Measurements from ENCODE around the gene SETDB2. TPM values are rescaled to one million over a fixed set of nuclear protein-coding genes. Genes with fewer than 3 reads are reported as not detected.
A peak's percentile ranks its signal among the peaks of the same experiment; 100 is the strongest.

The SETDB2 gene
- total RNA-seq, 2 experiments from 2014 or later = 15.6 to 18.7 TPM

DNA sequence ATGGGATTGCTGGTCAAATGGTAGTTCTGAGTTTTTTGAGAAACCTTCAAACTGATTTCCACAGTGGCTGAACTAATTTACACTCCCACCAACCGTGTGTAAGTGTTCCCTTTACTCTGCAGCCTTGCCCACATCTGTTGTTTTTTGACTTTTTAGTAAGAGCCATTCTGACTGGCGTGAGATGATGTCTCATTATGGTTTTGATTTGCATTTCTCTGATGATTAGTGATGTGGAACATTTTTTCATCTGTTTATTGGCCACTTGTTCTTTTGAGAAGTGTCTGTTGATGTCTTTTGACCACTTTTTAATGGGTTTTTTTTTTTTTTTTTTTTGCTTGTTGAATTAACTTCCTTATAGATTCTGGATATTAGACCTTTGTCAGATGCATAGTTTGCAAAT lies 4.5 kb upstream of the SETDB2 start:
- Mint-ChIP-seq H3K4me3 (no peak overlapping the region), H3K27ac (no peak overlapping the region), H3K9me3 (no peaks in the 10 kb centered on the region), H3K27me3 (no peaks in the 10 kb centered on the region), H3K4me1 (peaks cover 22% of the 10 kb centered on the region), H3K36me3 (ENCODE audit: low read depth) (peaks cover 2% of the 10 kb centered on the region)
- ChIA-PET POLR2A (no interaction called here), CTCF (no interaction called here)
- DNase-seq = no peak

DNA sequence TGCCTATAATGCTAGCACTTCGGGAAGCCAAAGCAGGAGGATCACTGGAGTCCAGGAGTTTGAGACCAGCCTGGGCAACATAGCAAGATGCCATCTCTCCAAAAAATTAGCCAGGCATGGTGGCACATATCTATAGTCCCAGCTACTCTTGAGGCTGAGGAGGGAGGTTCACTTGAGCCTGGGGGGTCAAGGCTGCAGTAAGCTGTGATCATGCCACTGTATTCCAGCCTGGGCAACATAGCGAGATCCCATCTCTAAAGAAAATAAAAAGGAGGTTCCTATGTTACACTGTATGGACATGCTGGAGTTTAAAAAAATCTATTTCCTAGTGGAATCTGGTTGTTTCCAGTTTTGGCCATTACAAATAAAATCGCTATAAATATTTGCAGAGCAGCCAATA lies 2.8 kb upstream of the SETDB2 start:
- DNase-seq = no peak
- ChIA-PET POLR2A (no interaction called here), CTCF (interaction anchor here (1.0 to 1.6 kb wide), 3 partner anchors 12 to 130 kb away, joined by 3 read pairs; no protein-coding TSS in a partner anchor)

DNA sequence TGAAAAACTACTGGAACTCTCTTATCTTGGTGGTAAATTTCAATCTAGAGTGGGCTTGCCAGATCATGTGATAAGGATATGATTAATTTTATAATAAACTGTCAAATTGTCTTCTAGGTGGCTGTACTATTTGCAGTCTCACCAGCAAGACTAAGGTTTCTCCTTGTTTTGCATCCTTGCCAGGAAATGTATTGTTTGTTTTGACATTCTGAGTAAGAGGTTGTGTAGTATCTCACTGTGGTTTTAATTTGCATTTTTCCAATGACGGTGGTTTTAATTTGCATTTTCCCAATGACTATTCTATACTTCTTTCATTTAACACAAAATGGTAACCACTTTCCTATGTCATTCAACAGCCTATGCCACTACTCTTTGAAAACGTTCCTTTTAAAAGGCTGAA lies 2.2 kb upstream of the SETDB2 start:
- peaks cover 10% of the 10 kb centered on the region for H3K36me3 Mint-ChIP-seq (ENCODE audit: low read depth)
- POLR2A ChIA-PET = no interaction called here
- no peaks in the 10 kb centered on the region for H3K9me3 Mint-ChIP-seq
- no peak for DNase-seq
- peak overlapping the region; percentile 15 for H3K4me3 Mint-ChIP-seq
- CTCF ChIA-PET = interaction anchor here (1.6 to 2.9 kb wide), 2 partner anchors 14 to 53 kb away, joined by 3 to 11 read pairs; no protein-coding TSS in a partner anchor
- H3K27me3 Mint-ChIP-seq = no peaks in the 10 kb centered on the region
- H3K4me1 Mint-ChIP-seq = peaks cover 36% of the 10 kb centered on the region
- H3K27ac Mint-ChIP-seq = no peak overlapping the region

More for the DNA sequence above, 2.8 kb upstream of the SETDB2 start:
- Mint-ChIP-seq H3K27me3 (no peaks in the 10 kb centered on the region), H3K9me3 (no peaks in the 10 kb centered on the region), H3K27ac (no peak overlapping the region), H3K4me3 (no peak overlapping the region), H3K36me3 (ENCODE audit: low read depth) (peaks cover 6% of the 10 kb centered on the region), H3K4me1 (peaks cover 32% of the 10 kb centered on the region)

DNA sequence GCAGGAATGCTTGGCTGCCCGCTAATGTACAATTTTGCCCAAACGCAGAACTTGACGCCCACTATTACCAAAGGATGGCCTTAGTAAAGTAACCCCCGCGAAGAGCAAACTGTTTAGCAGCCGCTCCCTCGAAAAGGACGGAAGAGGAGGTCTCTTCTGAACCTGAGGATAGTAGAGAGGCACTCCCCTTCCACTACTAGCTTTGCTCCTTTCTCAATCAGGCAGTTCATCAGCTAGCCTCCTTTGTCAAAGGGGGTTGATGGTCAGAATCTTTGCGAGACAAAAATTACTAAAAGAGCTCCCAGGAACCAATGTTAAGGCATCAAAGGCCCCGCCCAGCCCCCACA lies 744 bp upstream of the SETDB2 start:
- Mint-ChIP-seq H3K36me3 (ENCODE audit: low read depth) (peaks cover 15% of the 10 kb centered on the region), H3K4me1 (peaks cover 49% of the 10 kb centered on the region), H3K9me3 (no peaks in the 10 kb centered on the region), H3K4me3 (peak overlapping the region; percentile 92), H3K27ac (peak overlapping the region; percentile 99), H3K27me3 (no peaks in the 10 kb centered on the region)
- DNase-seq = no peak
- POLR2A ChIA-PET = interaction anchor here (0.6 to 2.4 kb wide), 4 partner anchors 11 to 185 kb away, joined by 3 to 14 read pairs (median 4); partner anchors contain the start of genes ARL11 and PHF11
- CTCF ChIA-PET = interaction anchor here (0.5 to 2.9 kb wide), 7 partner anchors 11 to 142 kb away, joined by 3 to 11 read pairs (median 5); no protein-coding TSS in a partner anchor

DNA sequence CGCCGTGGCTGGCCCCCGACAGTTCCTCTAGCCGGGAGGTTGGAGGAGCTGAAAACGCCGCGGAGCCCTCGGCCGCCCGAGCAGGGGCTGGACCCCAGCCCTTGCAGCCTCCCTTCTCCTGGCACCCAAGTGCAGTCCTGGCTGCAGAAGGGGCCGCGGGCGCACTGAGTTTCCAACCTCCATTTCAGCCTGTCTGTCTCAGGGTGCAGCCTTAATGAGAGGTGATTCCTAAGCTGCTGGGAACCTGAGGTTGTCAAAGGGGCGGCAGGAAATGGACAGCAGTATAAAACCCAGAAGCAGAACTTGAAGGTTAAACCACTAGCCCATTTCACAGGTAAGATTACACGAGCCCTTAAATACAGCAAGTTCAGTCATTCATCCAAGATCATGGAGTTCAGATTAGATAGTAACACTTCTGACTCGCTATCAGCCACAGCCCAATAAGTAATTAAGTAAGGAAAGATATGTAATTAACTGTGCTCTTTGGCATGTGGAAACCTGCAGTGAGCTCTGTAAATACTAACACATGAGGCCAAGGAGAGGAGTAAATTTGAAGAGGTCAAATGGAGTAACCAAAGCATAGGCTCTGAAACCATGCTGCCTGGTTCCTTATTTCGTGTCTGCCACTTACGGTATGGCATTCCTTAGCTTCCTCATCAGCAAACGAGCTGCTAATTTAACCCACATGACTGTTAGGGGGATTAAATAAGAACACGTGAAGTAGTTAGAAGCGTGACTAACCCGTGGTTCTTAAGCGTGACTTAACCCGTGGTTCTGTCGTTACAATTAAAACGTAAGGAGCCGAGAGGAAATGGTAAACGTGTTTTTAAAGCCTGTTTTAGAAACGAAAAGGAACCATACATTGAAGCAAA lies 686 bp downstream of the SETDB2 start:
- ChIA-PET POLR2A (interaction anchor here (1.0 to 2.4 kb wide), 4 partner anchors 10 to 183 kb away, joined by 3 to 14 read pairs (median 4); partner anchors contain the start of genes ARL11 and PHF11), CTCF (interaction anchor here (0.8 to 2.9 kb wide), 7 partner anchors 8 to 52 kb away, joined by 3 to 11 read pairs (median 3); no protein-coding TSS in a partner anchor)
- Mint-ChIP-seq H3K4me1 (peaks cover 62% of the 10 kb centered on the region), H3K9me3 (no peaks in the 10 kb centered on the region), H3K27me3 (no peaks in the 10 kb centered on the region), H3K27ac (peak overlapping the region; percentile 99), H3K36me3 (ENCODE audit: low read depth) (peaks cover 29% of the 10 kb centered on the region), H3K4me3 (peak overlapping the region; percentile 92)
- peak; percentile 28 for DNase-seq

DNA sequence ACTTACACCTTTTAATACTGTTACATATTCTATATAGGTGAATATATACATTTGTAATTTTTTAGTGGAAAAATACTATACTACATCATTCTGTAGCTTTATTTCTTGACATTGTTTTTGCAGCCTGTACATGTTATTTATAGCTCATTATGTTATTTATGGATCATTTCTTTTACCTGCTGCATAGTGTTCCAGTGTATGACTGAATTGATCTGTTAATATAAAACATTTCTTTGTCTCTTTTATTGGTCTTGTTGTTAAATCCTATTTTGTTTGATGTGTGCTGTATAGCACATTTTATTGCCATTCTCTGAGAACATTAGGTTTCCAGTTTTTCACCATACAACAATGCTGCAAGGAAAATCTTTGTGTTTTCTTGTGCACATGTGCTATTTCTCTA lies 2.4 kb downstream of the SETDB2 start:
- POLR2A ChIA-PET = interaction anchor here (0.7 kb wide), 1 partner anchor 17 kb away, joined by 3 read pairs; no protein-coding TSS in a partner anchor
- CTCF ChIA-PET = interaction anchor here (0.5 to 2.3 kb wide), 4 partner anchors 8 to 127 kb away, joined by 3 to 8 read pairs (median 4); no protein-coding TSS in a partner anchor
- Mint-ChIP-seq H3K27ac (peak overlapping the region; percentile 13), H3K9me3 (no peaks in the 10 kb centered on the region), H3K4me3 (peak overlapping the region; percentile 73), H3K36me3 (ENCODE audit: low read depth) (peaks cover 37% of the 10 kb centered on the region), H3K4me1 (peaks cover 71% of the 10 kb centered on the region), H3K27me3 (no peaks in the 10 kb centered on the region)
- no peak for DNase-seq

DNA sequence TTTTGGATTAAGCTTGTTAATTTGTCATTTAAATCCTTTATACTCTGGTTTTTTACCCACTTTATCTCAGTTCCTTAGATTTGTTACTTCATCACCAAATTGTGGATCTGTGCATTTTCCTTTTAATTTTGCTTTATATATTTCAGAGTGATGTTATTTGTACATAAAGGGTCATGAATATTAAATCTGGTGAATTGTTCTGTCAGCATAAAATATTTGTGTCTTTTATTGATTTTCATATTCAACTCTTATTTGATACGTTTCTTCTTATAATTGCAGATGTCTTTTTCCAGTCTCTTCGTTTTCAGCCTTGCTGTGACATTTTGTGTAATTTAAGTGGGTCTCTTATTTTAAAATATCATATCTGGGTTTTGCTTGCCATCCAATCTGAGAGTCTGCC lies 4.7 kb downstream of the SETDB2 start:
- H3K9me3 Mint-ChIP-seq = no peaks in the 10 kb centered on the region
- ChIA-PET CTCF (no interaction called here), POLR2A (no interaction called here)
- no peak overlapping the region for H3K4me3 Mint-ChIP-seq
- no peaks in the 10 kb centered on the region for H3K27me3 Mint-ChIP-seq
- peaks cover 57% of the 10 kb centered on the region for H3K4me1 Mint-ChIP-seq
- DNase-seq = no peak
- H3K36me3 Mint-ChIP-seq (ENCODE audit: low read depth) = peaks cover 52% of the 10 kb centered on the region
- no peak overlapping the region for H3K27ac Mint-ChIP-seq

DNA sequence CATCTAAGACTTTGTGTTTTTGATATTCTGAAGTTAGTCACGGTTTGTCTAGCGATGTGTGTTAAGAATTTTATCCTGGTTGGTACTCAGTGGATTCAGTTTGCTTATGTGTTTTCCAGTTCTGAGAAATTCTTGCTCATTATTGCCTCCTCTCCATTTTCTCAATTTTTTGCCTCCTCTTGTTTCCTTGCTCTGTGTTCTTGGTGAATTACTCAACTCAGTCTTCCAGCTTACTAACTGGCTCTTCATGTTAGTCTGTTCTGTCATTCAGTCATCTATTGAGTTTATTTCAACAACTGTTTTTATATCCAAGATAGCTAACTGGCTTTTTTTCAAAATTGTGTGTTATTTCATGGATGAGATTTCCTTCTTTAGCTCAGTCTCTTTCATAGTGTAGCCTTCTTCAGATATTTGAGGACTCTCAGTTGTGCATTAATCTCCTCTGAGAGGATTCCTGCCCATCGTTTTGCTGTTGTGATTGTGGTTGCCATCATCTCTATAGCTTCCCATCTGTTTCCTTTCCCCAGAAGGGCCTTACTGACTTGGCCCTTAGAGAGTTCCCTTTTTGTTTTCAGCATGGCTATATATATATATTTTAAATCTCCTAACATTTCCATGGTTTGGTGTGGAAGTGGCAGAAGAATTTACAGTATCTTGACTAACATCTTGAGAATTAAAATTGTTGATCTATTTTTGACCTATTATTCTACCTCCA lies 6.2 kb downstream of the SETDB2 start:
- ChIA-PET CTCF (no interaction called here), POLR2A (no interaction called here)
- DNase-seq = no peak
- H3K36me3 Mint-ChIP-seq (ENCODE audit: low read depth) = peaks cover 58% of the 10 kb centered on the region
- peaks cover 66% of the 10 kb centered on the region for H3K4me1 Mint-ChIP-seq
- H3K9me3 Mint-ChIP-seq = no peaks in the 10 kb centered on the region
- H3K4me3 Mint-ChIP-seq = no peak overlapping the region
- no peaks in the 10 kb centered on the region for H3K27me3 Mint-ChIP-seq
- no peak overlapping the region for H3K27ac Mint-ChIP-seq

DNA sequence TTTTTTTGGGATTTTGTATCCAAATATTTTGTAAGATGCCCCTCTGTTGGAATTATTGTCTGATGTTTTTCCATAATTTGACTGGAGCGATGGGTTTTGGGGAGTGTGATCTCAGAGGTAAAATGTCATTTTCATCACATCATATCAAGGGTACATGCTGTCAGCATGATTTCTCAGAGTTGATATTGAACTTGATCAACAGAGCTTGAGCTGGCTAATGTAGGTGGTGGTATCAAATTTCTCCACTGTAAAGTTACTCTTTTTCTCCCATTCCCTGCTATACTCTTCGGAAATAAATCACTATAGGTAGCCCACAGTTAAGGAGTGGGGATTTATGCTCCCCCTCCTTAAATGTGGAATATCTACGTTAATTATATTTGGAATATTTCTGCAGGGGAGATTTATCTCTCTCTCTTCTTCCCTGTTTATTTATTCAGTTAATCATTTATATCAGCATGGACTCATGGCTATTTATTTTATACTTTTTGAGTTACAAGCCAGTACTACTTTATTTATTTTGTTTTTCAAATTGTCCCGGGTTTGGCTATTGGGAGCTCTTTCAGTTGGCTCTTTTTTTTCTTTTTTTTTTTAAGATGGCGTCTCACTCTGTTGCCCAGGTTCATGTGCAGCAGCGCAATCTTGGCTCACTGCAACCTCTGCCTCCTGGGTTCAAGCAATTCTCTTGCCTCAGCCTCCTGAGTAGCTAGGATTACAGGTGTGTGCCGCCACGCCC lies 8.8 kb downstream of the SETDB2 start:
- CTCF ChIA-PET = interaction anchor here (1.0 to 1.9 kb wide), 2 partner anchors 9 to 43 kb away, joined by 5 to 6 read pairs; partner anchors contain the start of genes CAB39L, PHF11 and SETDB2
- H3K9me3 Mint-ChIP-seq = no peaks in the 10 kb centered on the region
- H3K4me1 Mint-ChIP-seq = peaks cover 46% of the 10 kb centered on the region
- H3K27ac Mint-ChIP-seq = no peak overlapping the region
- no peak overlapping the region for H3K4me3 Mint-ChIP-seq
- no peaks in the 10 kb centered on the region for H3K27me3 Mint-ChIP-seq
- POLR2A ChIA-PET = no interaction called here
- peaks cover 47% of the 10 kb centered on the region for H3K36me3 Mint-ChIP-seq (ENCODE audit: low read depth)
- no peak for DNase-seq

DNA sequence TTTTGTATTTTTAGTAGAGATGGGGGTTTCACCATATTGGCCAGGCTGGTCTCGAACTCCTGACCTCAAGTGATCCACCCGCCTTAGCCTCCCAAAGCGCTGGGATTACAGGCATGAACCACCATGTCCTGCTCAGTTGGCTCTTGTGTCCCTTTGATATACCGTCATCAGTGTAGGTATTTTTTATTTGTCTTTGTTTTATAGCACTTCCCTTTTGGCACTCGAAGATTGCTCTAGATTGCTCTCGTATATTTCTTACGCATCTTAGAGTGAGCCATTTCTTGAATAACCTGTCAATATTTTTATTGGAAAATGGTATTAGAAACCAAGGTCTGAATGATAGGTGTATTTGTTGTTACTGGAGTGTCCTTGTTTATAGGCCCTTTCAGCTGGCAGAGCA lies 9.4 kb downstream of the SETDB2 start:
- H3K4me1 Mint-ChIP-seq = peaks cover 41% of the 10 kb centered on the region
- ChIA-PET POLR2A (no interaction called here), CTCF (interaction anchor here (1.9 kb wide), 1 partner anchor 43 kb away, joined by 6 read pairs; the partner anchor contains the start of gene PHF11)
- H3K36me3 Mint-ChIP-seq (ENCODE audit: low read depth) = peaks cover 48% of the 10 kb centered on the region
- H3K27ac Mint-ChIP-seq = no peak overlapping the region
- no peaks in the 10 kb centered on the region for H3K9me3 Mint-ChIP-seq
- H3K4me3 Mint-ChIP-seq = no peak overlapping the region
- DNase-seq = no peak
- no peaks in the 10 kb centered on the region for H3K27me3 Mint-ChIP-seq

DNA sequence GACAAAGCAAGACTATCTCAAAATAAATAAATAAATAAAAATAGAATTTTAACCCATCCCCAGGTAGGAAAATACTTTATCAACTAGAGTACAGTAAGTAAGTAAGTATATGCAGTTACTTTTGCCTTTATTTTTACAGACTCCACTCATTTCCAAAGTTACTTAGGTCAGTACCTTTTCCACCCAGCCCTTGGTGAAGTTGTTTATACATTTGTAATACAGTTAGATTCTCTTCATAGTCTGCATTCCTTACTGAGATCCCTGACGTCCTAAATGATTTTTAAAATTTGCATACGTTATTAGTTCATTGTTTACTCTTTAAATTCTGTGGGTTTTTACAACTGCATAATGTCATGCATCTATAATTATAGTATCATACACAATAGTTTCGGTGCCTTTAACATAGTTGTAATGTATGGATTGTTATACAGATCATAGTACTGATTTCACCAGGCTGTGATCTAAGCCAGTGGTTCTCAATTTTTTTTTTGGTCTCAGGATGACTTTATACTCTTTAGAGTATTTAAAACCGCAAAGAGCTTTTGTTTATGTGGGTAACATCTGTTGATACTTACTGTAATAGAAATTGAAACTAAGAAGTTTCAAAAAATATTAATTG lies 10.4 kb downstream of the SETDB2 start:
- Mint-ChIP-seq H3K27me3 (no peaks in the 10 kb centered on the region), H3K9me3 (no peaks in the 10 kb centered on the region), H3K36me3 (ENCODE audit: low read depth) (peaks cover 40% of the 10 kb centered on the region), H3K4me3 (no peak overlapping the region), H3K27ac (peak overlapping the region; percentile 31), H3K4me1 (peaks cover 32% of the 10 kb centered on the region)
- CTCF ChIA-PET = interaction anchor here (0.6 to 2.2 kb wide), 3 partner anchors 9 to 136 kb away, joined by 4 to 8 read pairs (median 5); no protein-coding TSS in a partner anchor
- POLR2A ChIA-PET = interaction anchor here (1.0 kb wide), 1 partner anchor 10 kb away, joined by 3 read pairs; the partner anchor contains the start of gene SETDB2
- DNase-seq = no peak

DNA sequence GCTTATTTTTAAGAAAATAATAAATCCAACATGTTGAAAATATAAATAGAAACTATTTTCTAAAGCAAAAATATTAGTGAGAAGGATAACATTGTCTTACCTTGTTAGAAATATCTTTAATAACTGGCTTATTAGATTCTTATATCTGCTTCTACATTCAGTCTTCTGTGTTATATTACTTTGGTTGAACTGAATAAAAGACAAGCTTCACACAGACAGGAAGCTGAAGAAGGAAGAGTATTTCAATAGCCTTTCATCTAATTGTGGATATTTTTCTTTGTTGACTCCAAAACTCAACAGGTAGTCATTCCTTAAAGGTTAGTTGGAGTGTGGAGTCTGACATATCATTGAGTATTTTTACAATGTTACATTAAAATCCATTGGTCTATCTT lies 10.9 kb downstream of the SETDB2 start:
- Mint-ChIP-seq H3K27me3 (no peaks in the 10 kb centered on the region), H3K4me3 (no peak overlapping the region), H3K27ac (no peak overlapping the region), H3K36me3 (ENCODE audit: low read depth) (peaks cover 35% of the 10 kb centered on the region), H3K4me1 (peaks cover 27% of the 10 kb centered on the region), H3K9me3 (no peaks in the 10 kb centered on the region)
- POLR2A ChIA-PET = interaction anchor here (1.0 kb wide), 1 partner anchor 10 kb away, joined by 3 read pairs; the partner anchor contains the start of gene SETDB2
- CTCF ChIA-PET = interaction anchor here (0.6 to 2.2 kb wide), 3 partner anchors 10 to 136 kb away, joined by 3 to 8 read pairs (median 5); no protein-coding TSS in a partner anchor
- DNase-seq = no peak

Data from activated CD4-positive, alpha-beta T cell treated with anti-CD3 and anti-CD28 coated beads, Interleukin-2, amount 10 ng/mL, durations not matched to agents 7 days and 5 days (primary cell).